AG20443 (cell line): Measurements from ENCODE around the gene RPL28.
"Not testable (repeated sequence)": the region's sequence is repeated elsewhere in the genome, so short reads cannot be mapped to it uniquely, and the experiment has no call there.

Experiments used
- DNase-seq: peaks from one replicate; pipeline ENCODE4 v3.0.0; 2012; ENCODE audit warnings: low spot score, mixed read lengths

The RPL28 gene

GRCh38 chr19:55392820-55393761 is 7.4 kb downstream of the RPL28 start:
- DNase-seq = no peak

DNA sequence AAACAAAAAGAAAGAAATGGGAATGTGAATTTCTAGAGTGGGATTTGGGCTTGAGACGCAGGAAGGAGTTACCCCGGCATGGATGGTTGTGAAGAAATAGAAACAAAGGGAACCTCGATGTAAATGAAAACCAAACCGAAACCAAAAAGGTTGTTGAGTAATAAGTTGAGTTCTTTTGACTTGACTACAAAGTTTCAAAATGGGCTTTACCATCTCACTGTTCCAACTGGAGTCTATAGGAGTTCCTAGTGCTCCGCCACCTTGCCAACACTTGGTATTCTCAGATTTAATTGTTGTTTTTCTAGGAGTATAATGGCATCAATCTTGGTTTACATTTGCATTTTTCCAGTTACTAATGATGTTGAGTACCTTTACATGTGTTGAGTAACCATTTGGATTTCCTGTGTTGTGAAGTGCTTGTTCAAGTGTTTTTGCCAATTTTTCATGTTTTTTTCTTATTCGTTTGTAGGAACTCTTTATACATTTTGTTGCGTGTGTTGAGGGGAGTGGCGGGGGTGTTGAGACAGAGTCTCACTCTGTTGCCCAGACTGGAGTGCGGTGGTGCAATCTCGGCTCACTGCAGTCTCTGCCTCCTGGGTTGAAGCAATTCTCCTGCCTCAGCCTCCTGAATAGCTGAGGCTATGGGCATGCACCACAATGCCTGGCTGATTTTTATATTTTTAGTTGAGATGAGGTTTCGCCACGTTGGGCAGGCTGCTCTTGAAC is 12.6 kb downstream of the RPL28 start:
- no peak for DNase-seq

DNA sequence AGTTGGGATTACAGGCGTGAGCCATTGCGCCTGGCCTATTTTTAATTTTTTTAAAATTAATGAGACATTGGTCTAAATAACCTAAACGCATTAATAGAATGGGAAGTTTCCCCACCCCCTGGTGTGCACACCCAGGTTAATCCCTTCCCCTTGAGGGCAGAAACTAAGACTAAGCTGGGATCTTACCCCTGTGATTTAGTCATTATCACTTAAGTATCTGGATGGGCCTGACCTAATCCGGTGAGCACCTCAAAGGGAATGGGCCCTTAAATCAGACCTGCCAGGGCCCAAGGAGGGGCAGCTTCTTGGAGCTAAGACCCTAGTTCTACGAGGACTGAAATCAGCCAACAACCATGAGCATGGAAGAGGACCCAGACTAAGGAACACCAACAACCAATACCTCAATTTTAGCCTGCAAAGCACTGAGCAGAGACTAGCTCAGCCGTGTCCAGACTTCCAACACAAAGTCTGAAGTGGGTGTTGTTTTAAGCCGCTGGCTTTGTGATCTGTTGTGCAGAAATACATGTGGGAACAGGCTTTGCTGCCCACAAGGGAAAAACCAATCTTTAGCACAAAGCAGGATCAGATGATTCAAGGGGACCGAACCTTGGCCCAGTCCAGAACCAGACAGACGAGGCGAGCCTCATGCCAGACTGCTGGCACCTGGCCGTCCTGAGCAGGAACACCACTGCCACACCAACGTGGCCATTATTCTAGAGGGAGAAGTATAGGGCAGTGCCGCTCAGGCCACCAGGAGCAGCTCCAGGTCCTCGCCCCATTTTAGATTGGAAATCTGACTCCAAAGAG is 14.8 kb downstream of the RPL28 start:
- no peak for DNase-seq

DNA sequence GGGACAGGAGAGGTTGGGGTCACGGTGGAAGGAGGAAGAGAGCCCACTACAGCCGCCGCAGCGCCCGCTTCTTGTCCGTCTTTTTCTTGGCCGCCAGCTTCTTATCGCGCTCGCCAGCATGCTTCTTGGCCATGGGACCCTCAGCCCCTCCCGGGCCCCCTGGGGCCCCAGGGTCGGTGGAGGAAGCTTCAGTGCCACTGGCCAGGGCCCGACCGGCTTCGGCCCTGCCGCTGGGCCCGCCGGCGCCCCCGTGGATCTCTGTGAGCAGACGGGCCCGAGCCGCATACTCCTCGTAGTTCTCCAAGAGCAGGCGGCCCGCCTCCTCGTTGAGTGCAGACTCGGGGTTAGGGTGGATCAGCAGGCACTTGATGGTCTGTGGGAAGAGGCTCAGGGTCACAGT is 15.7 kb downstream of the RPL28 start:
- not testable (repeated sequence) for DNase-seq

DNA sequence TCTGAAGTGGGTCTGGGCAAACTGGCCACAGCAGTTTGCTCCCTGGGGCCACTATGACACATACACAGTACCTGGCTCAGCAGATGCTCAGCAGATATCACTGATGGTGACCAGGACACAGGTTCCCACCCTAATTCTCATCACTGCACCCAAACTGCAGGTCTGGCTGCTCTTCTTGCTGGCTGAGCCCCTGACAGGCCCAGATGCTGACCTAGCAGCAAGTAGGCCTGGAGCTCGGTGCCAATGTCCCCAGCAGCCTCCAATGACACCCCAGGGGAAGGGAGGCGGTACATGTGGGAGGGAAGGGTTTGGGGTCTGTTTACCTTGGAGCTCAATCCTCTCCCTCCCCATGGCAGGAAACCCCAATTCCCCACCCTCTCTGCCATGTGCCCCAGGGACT is 16.8 kb downstream of the RPL28 start:
- no peak for DNase-seq

DNA sequence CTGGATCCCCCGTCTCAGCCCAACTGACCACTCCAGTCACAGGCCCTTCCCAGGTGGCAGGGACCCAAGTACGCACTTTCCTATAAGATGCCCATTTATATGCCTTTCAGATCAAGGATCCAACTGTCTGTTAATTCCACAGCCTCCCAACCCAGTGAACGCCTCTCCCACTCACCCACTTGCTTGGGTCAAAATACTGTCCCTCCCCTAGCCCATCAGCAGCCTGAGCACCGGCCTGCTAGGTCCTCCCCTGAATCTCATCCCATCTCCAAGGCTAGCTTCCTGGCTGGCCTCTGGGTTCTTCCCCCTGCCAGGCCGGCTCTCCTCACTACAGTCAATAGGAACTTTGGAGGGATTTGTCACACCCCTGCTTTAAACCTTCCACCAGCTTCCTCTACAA is 19.9 kb downstream of the RPL28 start:
- DNase-seq = no peak

DNA sequence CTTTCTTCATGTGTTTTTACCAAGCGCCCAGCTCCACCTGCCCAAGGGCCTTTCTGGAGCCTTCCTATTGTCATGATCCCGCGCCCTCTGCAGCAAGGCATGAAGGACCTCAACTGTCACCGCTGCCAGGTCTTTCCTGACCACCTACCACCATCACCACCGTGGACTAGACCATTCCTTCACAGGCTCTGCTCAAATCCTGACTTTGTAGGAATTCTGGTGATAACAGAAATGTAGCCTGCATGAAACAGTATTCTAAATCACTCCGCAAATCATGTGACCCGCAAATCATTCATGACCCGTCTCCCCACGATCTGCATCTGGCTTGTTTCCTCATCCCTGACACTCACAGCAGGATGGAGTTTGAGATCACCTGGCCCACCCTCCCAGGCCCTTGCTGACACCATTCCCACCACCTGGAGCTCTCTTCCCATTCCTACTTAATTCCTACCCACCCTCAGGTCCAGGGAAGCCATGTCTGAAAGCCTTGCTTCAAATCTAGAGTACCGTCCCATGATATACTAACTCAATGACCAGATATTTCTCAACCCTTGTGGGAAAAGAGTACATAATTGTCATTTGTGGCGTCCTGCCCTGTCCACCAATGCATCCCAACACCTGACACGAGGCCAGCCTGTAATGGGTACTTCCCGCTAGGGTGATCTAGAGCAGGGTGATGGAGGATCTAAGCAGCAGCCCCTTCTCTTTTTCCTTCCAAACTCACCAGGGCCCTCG is 20.5 kb downstream of the RPL28 start:
- no peak for DNase-seq

DNA sequence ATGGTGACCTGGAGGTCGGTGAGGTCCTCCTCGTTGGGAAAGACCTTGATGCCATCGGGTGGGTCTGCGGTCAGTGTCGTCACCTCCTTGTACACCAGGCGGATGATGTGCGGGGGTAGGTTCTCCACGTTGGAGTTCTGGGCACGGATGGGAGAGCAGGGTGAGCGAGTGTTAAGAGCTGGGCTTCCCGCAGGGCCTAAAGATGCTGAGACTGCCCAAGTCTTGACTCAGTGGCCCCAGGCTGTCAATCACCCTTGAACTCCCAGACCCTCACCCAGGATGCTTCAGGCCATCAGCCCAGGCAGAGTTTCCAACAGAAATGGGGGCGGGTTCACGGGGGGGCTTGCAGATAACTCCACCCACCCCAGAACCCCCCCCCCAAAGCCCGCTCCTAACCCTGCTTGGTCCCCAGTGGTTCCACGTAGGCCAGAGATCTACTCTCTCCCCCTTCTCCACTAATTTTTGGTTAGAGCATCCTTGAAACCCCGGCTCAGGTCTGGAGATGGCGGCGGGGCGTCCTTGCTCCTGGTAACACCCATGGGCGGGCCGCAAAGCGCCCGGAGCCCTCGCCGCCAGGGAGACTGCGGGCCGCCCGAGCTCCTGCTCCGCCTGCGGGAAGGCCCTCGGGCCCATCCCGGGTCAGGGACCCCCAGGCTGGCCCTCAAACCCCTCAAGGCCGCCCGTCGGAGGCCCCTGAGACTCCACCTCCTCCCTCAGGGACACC is 21.3 kb downstream of the RPL28 start:
- DNase-seq = peak; percentile 68

DNA sequence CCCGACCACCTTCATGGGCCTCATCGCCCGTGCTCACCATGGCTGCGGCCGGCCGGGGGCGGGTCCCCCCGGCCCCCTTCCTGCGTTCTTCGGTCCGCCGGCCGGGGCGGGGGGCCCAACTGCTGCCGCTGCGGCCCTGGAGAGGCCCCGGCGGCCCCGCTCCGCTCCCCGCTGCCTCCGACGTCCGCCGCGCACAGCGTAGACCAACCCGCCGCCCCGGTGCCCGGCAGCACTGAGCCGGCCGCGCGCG is 21.7 kb downstream of the RPL28 start, which contains the start of gene UBE2S:
Gene UBE2S, minus strand, starts transcription at position 239 of the 250 bp plus-strand sequence. Its CDS starts 199 bp downstream, at position 40.
- not testable (repeated sequence) for DNase-seq

DNA sequence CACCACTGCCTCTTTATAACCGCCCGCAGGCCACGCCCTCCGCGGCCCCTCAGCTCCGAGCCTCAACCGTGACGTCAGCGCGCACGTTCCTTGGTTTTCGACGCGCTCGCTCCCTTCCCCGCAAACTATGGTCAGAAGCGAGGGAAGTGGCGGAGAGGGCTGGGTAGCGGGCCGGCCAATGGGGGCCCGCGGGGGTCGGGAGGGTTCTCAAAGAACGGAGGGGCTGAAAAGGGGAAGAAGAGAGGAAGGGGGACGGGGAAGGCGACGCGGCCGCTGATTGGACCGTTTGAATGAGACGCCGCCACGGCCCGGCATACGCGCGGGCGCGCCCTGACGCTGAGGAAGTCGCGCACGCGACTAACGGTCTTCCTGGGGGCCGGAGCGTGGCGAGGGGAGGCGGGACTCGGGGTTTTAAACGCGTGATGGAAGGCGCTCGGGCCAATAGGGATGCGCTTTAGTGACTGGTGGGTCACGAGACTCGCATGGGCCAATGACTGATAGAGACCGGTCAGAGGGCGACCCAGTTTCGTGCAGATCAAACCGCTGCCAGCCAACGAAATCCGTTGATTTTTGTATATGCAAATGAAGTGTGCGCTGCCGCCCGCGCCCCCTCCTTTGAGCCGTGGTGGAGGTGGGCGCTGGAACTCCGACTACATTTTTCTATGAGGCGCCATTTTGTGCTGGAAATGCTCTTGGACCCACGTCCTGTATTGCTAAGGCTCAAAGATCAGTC is 22.2 kb downstream of the RPL28 start:
- DNase-seq = peak; percentile 99

GRCh38 chr19:55408533-55408872 is 22.8 kb downstream of the RPL28 start:
- DNase-seq = no peak

DNA sequence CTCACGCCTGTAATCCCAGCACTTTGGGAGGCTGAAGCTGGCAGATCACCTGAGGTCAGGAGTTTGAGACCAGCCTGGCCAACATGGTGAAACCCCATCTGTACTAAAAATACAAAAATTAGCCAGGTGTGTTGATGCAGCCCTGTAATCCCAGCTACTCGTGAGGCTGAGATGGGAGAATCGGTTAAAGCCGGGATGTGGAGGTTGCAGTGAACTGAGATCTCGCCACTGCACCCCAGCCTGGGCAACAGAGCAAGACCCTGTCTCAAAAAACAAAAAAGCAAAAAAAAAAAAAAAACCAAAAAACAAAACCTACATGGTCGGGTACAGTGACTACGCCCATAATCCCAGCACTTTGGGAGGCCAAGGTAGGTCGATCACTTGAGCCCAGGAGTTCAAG is 23.4 kb downstream of the RPL28 start:
- not testable (repeated sequence) for DNase-seq

DNA sequence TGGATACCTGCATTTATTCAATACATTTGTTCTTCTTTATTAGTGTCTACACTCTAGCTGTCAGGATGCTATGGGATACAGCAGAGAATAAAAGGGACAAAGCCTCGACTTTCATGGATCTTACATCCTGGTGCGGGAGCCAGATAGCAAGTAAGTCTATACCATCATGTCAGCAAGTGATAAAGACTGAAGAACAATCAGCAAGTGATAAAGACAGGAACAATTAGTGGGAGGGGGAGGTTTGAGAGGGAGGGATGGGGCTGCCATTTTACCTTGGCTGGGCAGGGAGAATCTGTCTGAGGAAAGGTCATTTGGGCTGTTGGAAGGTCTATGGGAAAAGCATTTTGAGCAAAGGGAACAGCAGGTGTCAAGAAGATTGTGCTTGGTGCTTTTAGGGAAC is 24.4 kb downstream of the RPL28 start:
- no peak for DNase-seq

DNA sequence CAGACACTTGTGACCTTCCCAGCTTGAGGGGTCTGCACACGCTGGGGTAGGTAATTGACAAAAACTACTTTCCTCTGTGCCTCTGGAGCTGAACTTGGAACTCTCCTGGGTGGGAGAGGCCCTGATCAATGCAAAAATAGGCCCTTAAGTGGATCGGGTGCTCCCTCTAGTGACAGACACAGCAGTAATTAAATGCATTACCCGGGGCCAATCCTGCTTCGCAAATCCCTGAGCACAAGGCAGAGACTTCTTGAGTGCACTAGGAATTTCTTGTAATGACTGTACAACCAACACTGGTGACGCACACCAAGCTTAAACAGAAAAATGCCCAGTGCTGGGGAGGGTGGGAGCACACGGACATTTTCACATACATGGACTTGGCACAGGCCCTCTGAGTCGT is 32.5 kb downstream of the RPL28 start:
- peak; percentile 88 for DNase-seq

DNA sequence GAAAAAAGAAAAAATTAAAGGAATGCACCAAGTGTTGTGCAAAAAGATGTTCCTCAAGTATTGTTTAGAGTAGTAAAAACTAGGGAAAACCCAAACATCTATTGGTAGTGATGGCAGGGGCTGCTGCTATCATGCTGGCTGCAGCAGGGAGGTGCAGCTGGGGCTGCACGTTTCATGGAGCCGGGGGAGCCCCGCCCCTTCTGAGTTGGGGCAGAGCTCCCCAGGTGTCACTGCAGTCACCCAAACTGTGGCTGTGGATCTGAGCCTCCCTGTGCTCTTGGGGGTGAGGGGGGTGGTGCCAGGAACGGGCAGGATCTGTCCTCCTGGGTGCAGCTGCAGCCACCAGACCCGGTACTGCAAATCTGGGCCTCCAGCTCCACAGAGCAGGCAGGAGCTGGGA is 33.4 kb downstream of the RPL28 start:
- DNase-seq = no peak

DNA sequence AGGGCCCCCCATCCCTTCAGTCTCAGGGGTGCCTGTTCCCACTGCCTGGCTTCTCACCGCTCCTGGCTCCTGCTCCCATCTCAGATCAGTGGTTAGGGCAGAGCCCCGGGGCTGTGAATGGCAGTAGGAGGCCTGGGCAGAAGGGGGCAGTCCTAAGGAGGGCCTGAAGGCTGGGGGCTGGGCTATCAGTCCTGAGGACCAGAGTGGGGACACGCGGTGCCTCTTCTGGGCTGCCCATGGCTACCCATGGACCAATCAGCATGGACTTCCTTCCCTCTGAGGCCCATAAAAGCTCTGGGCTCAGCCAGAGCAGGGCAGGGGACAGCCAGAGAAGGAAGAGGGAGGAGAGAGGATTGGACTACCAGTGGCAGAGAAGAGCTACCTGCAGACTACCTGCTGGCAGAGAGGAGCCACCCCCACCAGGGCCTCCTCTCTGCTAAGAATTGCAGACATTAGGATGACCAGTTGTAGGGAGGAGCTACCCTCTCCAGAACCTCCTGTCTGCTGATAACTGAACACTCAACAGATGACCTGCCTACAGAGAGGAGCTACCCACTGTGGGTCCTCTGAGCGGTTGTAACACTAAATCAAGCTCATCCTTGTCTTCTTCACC is 34.0 kb downstream of the RPL28 start:
- no peak for DNase-seq

DNA sequence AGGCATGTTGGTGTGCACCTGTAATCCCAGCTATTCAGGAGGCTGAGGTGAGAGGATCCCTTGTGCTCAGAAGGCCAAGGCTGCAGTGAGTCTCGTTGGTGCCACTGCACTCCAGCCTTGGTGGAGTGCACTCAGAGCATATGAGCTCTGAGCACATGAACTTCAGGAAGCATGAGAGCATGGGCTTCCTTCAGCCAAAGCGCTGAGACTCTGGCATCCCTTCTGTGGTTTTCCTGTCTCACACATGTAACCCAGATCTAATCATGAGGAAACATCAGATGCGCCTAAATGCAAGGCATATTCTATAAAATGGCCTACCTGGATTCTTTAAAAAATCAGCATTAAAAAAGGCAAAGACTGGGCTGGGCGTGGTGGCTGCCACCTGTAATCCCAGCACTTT is 35.5 kb downstream of the RPL28 start:
- DNase-seq = not testable (repeated sequence)

DNA sequence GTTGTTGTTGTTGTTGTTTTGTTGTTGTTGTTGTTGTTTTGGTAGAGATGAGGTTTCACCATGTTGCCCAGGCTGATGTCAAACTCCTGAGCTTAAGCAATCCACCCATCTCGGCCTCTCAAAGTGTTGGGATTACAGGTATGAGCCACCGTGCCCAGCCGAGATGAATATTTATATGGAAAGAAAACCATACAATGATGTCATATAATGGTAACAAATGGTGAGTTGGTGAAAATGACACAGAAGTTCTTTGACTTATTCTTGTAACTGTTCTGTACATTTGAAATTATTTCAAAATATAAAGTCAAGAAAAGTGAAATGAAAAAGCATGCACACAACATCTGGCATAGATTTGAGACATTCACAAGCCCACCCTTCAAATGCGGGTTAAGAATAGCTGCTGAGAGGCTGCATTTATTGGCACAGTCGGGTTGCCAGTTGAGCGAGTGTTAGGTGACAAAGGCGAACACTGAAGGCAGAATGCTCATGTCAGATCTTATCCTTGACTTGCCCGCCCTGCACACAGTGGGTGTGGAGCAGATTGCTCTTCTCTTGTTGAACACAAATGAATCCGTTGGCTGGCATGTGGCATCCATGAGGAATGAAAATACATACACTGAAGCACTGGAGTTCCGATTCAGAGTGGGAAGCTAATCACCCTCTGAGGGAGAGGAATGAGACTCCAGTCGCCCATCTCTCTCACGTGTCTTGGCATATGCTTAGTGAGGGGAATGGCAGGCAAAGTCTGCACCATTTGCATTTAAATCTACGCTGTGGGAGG is 37.7 kb downstream of the RPL28 start:
- no peak for DNase-seq

DNA sequence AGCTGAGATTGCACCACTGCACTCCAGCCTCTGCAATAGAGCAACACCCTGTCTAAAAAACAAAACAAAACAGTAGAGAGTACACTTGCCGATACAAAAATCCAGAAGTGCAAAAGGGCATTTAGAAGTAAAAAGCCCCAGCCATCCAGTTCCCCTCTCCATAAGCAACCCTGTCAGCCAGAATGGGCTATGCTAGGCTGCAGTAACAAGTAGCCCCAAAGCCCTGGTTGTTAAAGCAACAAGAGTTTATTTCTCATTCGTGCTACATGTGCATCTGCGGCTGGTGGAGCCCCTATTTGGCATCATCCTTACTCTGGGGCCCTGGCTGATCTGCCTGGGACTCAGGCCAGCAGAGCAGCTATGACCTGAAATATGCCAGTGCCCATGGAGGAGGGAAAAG is 38.8 kb downstream of the RPL28 start:
- DNase-seq = no peak
